HAP-1 (cell line): ENCODE measurements around the gene GAMT.
"Not testable (repeated sequence)": the region's sequence is repeated elsewhere in the genome, so short reads cannot be mapped to it uniquely, and the experiment has no call there.

Experiments used
- DNase-seq, 2 experiments: peaks; one replicate each; pipeline ENCODE4 v3.0.0-alpha.2; 2016 to 2020; ENCODE audit warnings: low spot score in 2 of 2
- H3K27me3 ChIP-seq: fragments of 250-450 bp; sonication (Bioruptor Pico); 2 replicates; pipeline ENCODE4 v1.5.1; 2020; ENCODE audit warnings: low read depth, mild to moderate bottlenecking, moderate library complexity
- H3K36me3 ChIP-seq: fragments of 250-450 bp; sonication (Bioruptor Pico); replicated peaks from 2 replicates; pipeline ENCODE4 v1.5.1; 2020; ENCODE audit warnings: mild to moderate bottlenecking
- H3K4me1 ChIP-seq: fragments of 250-450 bp; sonication (Bioruptor Pico); 2 replicates; pipeline ENCODE4 v1.5.1; 2020; ENCODE audit warnings: mild to moderate bottlenecking
- H3K4me3 ChIP-seq: fragments of 250-450 bp; sonication (Bioruptor Pico); 2 replicates; pipeline ENCODE4 v1.5.1; 2020; ENCODE audit warnings: mild to moderate bottlenecking, moderate library complexity
- H3K9me3 ChIP-seq: fragments of 250-450 bp; sonication (Bioruptor Pico); 2 replicates; pipeline ENCODE4 v1.5.1; 2020; ENCODE audit warnings: mild to moderate bottlenecking, moderate library complexity
- in situ Hi-C: fragments of 300-500 bp; cut with MboI; formaldehyde crosslinking; loops from 3 replicates; pipeline ENCODE4 v1.14.3; 2020; ENCODE audit warnings: low sequenced_read_pairs, inconsistent platforms, mixed read lengths

The GAMT gene

DNA sequence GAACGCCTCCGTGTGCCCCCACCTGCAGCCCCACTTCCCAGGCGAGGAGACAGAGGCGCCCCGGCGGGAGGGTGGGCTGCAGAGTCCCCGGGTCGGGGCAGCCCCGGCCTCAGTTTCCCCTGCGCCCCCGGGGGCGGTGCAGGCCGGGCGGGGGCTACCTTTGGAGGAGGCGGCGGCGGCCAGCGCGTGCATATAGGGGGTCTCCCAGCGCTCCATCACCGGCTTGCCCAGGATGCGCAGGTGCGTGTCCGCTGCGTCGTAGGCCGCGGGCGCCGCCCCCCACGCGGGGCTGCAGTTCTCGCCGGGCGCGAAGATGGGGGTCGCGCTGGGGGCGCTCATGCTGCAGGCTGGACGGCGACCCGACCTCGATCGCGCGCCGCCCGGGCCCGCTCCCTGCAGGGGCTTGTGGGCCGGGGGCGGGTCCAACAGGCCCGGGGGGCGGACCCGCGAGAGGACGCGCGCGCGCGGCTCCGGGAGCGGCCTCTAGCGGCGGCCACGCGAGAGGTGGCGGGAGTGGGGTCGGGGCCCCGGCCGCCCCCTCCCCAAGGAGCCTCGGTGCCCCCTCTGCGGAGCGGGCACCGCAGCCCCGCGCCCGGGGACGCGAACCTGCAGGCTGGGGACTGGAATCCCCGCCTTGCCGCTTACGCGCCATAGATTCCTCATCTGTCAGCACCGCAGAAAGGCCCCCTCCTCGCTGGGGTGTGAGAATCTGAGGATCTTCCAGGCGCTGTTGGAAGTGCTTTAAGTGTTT, at the start of gene GAMT:
TSS of gene GAMT (minus strand) at position 405 of the 751 bp plus-strand sequence. CDS start at position 339, 66 bp downstream.
- peak; percentile 27 to 77 for DNase-seq
- Histone ChIP-seq H3K27me3 (no peaks in the 10 kb centered on the region), H3K9me3 (no peaks in the 10 kb centered on the region), H3K36me3 (peaks cover 21% of the 10 kb centered on the region), H3K4me3 (peak within 1 kb of the TSS; percentile 72), H3K4me1 (peaks cover 3% of the 10 kb centered on the region; the same call in 1 of the 2 replicates)
- in situ Hi-C loops: no loop called here

DNA sequence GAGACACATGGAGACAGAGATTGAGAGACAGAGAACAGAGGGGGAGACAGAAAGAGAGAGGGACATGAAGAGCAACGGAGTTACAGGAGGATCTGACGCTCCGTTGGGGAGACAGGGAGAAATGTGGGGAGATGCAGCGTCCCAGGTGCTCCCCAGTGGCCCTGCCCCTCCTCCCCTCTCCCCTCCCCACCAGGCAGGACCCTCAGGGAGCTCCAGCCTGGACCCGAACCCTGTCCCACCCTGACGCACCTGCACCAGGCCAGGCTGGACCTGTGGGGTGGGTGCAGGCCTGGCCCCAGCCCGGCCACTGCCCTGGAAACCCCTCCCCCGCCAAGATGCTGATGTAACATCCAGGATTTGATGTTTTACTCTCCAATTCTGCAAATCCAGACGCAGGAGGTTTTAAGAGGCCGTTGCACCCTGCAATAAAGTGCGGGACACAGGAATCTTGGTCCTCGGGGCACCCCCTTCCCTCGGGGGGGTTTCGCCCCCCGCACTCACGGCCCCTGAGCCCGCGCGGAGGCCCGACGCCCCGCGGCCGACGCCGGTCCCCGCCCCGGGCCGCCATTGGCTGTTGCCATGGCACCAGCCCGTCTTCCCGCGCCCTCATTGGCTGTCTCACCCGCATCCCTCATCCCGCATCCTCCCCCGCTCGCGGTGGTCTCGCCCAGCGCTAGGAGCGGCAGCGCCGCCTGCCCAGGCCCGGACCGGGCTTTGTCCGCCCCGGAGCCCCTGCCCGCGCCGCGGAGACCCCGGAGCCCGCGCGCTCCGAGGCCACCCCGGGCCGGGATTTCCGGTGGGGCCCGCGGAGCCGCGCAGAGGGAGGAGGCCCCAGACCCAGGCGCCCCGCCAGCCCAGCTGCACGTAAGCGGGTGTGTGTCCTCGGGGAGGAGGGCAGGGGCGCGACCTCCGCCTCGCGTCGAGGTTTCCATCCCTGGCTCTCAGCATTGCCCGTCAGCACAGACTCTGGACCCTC, 48.4 kb upstream of the GAMT start, which contains the start of gene APC2:
TSS of gene APC2 (plus strand) at position 655 of the 976 bp plus-strand sequence. CDS start 2,881 bp downstream, outside the sequence.
- peak in 1 of 2 experiments; percentile 78 for DNase-seq

DNA sequence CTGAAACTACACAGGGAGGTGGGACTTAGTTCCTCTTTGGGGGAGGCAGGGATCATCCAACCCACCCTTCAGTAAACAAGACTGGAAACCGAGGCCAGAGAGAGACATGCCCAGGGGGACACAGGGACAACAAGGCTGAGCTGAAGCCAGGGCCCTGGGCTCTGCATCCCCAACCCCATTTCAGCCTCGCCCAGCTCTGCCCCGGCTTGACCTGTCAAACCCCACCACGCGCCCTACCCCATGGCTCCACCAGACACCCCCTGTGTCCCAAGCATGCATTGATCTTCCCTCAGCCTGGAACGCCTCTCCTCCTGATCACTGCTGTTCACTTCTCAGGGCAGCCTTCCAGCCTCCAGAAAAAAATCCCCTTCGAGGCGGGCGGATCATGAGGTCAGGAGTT, 46.6 kb upstream of the GAMT start:
- peaks cover 65% of the 10 kb centered on the region for H3K27me3 ChIP-seq
- H3K4me3 ChIP-seq: no peak overlapping the region

More for the DNA sequence above, 48.4 kb upstream of the GAMT start, which contains the start of gene APC2:
- in situ Hi-C loops: no loop called here
- Histone ChIP-seq H3K4me3 (no peak within 1 kb of the TSS), H3K4me1 (peaks cover 8% of the 10 kb centered on the region), H3K9me3 (no peaks in the 10 kb centered on the region), H3K36me3 (no peaks in the 10 kb centered on the region), H3K27me3 (peaks cover 77% of the 10 kb centered on the region)

GRCh38 chr19:1447504-1447903, 46.2 kb upstream of the GAMT start:
- H3K4me1 ChIP-seq: peaks cover 19% of the 10 kb centered on the region
- no peak for DNase-seq
- peaks cover 60% of the 10 kb centered on the region for H3K27me3 ChIP-seq
- no peak overlapping the region for H3K4me3 ChIP-seq
- peaks cover 11% of the 10 kb centered on the region for H3K36me3 ChIP-seq
- no peaks in the 10 kb centered on the region for H3K9me3 ChIP-seq
- in situ Hi-C loops: no loop called here

More for the DNA sequence above, 46.6 kb upstream of the GAMT start:
- no peak for DNase-seq
- Histone ChIP-seq H3K36me3 (peaks cover 7% of the 10 kb centered on the region; the same call in 1 of the 2 replicates), H3K9me3 (no peaks in the 10 kb centered on the region), H3K4me1 (peaks cover 19% of the 10 kb centered on the region)
- in situ Hi-C loops: no loop called here

DNA sequence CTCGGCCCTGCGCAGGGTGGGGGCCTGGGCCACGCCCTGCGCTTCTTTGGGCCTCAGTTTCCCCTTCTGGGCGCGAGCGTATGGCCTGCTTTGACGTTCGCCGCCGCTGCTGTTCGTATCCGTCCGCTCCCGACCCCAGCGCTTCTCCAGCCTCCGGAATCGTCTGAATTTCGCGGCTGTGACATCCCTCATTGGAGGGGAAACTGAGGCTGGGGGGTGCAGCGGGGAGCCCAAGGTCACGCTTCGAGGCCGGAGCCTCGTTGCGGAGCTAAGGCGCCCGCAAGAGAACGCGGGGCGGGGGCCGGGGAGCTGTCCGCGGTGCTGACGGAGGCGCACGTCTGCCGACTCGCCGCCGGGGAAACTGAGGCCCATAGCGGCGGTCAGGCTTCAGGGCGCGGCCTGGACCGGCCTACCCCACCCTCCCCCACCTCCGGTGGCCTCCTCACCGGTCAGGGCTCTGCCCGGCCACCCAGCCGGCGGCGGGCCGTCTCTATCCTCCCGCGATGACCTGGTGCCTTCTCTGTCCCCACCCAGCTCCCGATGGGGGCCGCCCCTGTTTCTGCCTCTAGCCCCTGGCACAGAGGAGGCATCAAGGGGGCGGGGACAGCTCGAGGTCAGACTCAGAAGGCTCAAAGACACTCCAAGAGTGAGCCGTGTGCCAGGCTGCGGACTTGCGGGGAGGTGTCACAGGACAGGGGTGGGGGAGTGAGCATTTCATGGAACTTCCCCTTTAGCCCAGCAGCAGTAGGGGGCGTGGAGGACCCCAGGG, 45.6 kb upstream of the GAMT start:
- in situ Hi-C loops: no loop called here
- H3K9me3 ChIP-seq: no peaks in the 10 kb centered on the region
- peaks cover 18% of the 10 kb centered on the region for H3K36me3 ChIP-seq
- H3K4me3 ChIP-seq: peak overlapping the region; percentile 25
- peaks cover 54% of the 10 kb centered on the region for H3K27me3 ChIP-seq
- peaks cover 19% of the 10 kb centered on the region for H3K4me1 ChIP-seq
- DNase-seq: peak in 1 of 2 experiments; percentile 59

DNA sequence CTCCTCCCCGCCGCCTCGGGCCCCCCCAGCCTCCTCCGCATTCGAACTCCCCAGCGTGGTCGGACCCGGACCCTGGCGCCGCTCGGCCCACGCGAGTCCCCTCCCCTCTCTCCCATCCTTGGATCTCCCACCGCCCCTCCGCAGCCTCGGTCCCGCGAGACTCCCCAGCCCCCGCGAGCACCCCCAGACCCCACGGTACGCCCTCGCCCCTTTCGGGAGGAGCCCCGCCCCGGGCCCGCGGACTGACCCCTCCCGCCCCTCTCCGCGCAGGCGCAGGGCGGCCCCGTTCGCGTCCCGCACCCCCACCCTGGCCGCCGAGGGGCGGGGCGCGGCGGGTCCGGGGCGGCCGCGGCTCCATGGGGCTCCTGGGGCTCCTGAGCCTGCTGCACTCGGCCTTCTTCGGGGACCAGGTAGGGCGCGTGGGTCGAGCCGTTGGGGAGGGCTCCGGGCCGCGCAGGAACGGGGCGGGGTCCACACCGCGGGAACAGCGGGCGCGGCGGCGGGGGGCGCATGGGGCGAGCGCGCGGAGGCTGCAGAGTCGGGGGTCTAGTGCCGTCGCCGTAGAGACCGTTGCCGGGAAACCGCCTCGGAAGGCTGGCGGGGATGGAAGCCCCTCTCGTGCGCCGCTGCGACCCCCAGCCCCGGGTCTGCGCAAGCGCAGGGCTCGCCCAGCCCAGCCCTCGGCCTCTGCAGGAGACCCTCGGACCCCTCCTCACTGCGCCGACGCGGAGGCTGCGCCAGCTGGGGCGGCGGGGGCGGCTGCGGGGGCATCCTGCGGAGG, 44.8 kb upstream of the GAMT start:
- Histone ChIP-seq H3K36me3 (peaks cover 25% of the 10 kb centered on the region), H3K4me1 (peaks cover 19% of the 10 kb centered on the region), H3K9me3 (no peaks in the 10 kb centered on the region), H3K27me3 (peaks cover 46% of the 10 kb centered on the region), H3K4me3 (peak overlapping the region; percentile 25)
- in situ Hi-C loops: no loop called here
- DNase-seq: peak in 1 of 2 experiments; percentile 81

DNA sequence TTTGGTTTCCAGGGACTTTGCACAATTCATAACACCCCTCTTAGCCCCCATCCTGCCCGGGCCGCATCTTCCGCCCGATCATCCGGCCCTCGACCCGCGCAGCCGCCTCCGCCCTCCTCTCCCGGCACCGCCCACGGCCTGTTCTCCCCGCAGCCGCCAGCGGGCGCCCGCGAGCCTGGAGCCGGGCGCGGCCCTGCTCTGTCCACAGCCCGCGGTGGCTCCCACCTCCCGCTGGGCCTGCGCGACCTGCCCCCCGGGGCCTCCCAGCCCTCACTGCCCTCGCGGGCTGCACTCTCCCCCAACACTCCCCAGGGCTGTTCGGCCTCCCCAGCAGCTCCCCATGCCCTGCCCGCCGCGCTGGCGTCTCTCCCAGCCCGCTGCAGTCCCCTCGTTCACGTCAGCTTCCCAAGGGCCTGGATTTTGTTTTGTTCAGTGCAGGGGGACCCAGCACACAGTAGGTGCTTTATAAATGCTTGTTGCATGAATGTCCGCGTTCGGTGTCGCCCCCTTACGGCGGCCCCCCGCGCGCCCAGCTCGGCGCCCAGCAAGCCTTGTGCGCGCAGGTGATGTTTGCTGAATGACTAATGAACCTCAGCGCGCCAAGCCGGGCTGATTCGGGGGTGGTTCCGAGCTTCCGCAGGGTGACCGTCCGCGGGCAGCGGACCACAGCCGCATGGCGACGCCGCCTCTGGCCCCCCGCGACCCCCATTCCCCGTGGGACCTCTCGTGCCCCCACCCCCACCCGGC, 44.0 kb upstream of the GAMT start:
- in situ Hi-C loops: no loop called here
- Histone ChIP-seq H3K27me3 (peaks cover 39% of the 10 kb centered on the region), H3K4me1 (peaks cover 24% of the 10 kb centered on the region), H3K36me3 (peaks cover 33% of the 10 kb centered on the region), H3K9me3 (no peaks in the 10 kb centered on the region), H3K4me3 (peak overlapping the region; percentile 25)
- peak; percentile 64 to 86 for DNase-seq

DNA sequence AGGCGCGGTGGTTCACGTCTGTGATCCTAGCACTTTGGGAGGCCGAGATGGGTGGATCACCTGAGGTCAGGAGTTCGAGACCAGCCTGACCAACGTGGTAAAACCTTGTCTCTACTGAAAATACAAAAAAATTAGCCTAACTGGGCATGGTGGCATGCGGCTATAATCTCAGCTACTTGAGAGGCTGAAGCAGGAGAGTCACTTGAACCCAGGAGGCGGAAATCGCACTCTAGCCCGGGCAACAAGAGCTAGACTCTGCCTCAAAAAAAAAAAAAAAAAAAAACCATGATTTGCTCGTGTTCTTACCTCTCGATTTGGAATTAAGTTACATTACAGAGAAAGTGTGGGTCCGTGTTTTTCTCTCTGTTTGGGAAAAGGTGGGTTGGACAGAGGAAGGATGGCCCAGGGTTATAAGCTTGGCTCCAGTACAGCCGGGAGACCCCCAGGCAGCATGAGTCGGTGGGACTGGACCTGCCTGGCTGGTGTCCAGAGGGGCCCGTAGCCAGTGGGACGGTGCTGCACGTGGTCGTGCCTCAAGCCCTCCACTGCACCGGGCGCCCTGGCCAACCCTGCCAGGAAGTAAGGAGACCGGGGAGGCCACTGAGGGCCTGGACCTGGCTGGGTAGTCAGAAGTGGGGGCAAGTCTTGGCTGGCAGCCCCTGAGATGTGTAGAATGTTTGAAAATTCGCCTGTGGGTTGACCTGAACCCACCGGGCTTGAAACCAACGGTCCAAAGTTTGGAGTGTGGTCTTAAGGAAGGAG, 40.5 kb upstream of the GAMT start:
- H3K36me3 ChIP-seq: peaks cover 51% of the 10 kb centered on the region
- in situ Hi-C loops: no loop called here
- peaks cover 28% of the 10 kb centered on the region for H3K4me1 ChIP-seq

GRCh38 chr19:1441022-1441426, 39.7 kb upstream of the GAMT start:
- no peak for DNase-seq
- Histone ChIP-seq H3K4me1 (peaks cover 28% of the 10 kb centered on the region), H3K27me3 (no peaks in the 10 kb centered on the region), H3K9me3 (no peaks in the 10 kb centered on the region), H3K36me3 (peaks cover 51% of the 10 kb centered on the region), H3K4me3 (no peak overlapping the region)
- in situ Hi-C loops: no loop called here

More for the DNA sequence above, 40.5 kb upstream of the GAMT start:
- no peaks in the 10 kb centered on the region for H3K9me3 ChIP-seq
- H3K4me3 ChIP-seq: no peak overlapping the region
- peaks cover 7% of the 10 kb centered on the region for H3K27me3 ChIP-seq
- no peak for DNase-seq

GRCh38 chr19:1440418-1440801, 39.1 kb upstream of the GAMT start:
- Histone ChIP-seq H3K4me1 (peaks cover 26% of the 10 kb centered on the region), H3K4me3 (peak overlapping the region; percentile 99), H3K36me3 (peaks cover 57% of the 10 kb centered on the region)

DNA sequence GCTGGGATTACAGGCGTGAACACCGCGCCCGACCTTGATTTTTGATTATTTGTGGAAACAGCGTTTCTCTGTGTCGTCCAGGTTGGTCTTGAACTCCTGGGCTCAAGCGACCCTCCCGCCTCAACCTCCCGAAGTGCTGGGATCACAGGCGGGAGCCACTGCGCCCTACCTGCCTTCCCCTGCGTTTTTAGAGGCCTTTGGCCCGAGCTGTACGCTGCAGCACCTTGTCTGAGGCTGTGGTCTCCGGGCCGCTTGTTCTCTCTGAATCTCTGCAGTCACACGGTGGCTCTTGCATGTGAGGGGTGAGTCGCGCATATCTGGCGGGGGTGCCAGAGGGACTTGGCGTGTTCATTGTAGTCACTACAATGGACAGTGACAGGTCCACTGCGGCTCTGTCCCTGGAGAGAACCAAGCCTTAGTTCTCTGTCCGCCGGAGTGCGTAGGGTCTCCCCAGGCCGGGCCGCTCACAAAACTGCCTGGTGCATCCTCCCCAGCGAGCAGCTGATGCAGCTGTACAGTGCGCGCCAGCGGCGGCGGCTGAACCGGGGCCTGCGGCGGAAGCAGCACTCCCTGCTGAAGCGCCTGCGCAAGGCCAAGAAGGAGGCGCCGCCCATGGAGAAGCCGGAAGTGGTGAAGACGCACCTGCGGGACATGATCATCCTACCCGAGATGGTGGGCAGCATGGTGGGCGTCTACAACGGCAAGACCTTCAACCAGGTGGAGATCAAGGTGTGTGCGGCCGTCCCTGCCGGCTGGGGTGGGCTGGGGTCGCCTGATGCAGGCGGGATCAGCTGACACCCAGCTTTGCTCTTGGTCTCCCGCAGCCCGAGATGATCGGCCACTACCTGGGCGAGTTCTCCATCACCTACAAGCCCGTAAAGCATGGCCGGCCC, 38.4 kb upstream of the GAMT start:
- in situ Hi-C loops: not testable (repeated sequence)
- H3K36me3 ChIP-seq: peaks cover 60% of the 10 kb centered on the region
- peaks cover 20% of the 10 kb centered on the region for H3K4me1 ChIP-seq

More at GRCh38 chr19:1440418-1440801, 39.1 kb upstream of the GAMT start:
- H3K9me3 ChIP-seq: no peaks in the 10 kb centered on the region
- H3K27me3 ChIP-seq: no peaks in the 10 kb centered on the region
- in situ Hi-C loops: no loop called here
- DNase-seq: no peak

More for the DNA sequence above, 38.4 kb upstream of the GAMT start:
- peak overlapping the region; percentile 99 for H3K4me3 ChIP-seq
- not testable (repeated sequence) for H3K27me3 ChIP-seq, DNase-seq, H3K9me3 ChIP-seq
